SJSA1 (cell line): ENCODE results near the gene ALK. TPM values are rescaled to one million over a fixed set of nuclear protein-coding genes. Genes with fewer than 3 reads are reported as not detected.

ENCODE experiments used
- DNase-seq, 2 experiments: peaks; one replicate each; pipeline ENCODE4 v3.0.0-alpha.2; 2015 to 2020; ENCODE audit warnings: low spot score in 2 of 2, low read depth in 1 of 2
- H3K27ac ChIP-seq: fragments of 250-450 bp; sonication (Bioruptor Pico); 2 replicates; pipeline ENCODE4 v1.5.1; 2020; ENCODE audit warnings: mild to moderate bottlenecking, moderate library complexity
- H3K27me3 ChIP-seq: fragments of 250-450 bp; sonication (Bioruptor Pico); replicated peaks from 2 replicates; pipeline ENCODE4 v1.5.1; 2020; ENCODE audit warnings: mild to moderate bottlenecking, moderate library complexity
- H3K36me3 ChIP-seq: fragments of 250-450 bp; sonication (Bioruptor Pico); 2 replicates; pipeline ENCODE4 v1.5.1; 2020; ENCODE audit warnings: mild to moderate bottlenecking
- H3K4me1 ChIP-seq: fragments of 250-450 bp; sonication (Bioruptor Pico); replicated peaks from 2 replicates; pipeline ENCODE4 v1.6.1; 2021; ENCODE audit warnings: mild to moderate bottlenecking
- H3K4me3 ChIP-seq: fragments of 250-450 bp; sonication (Bioruptor Pico); 2 replicates; pipeline ENCODE4 v1.5.1; 2020; ENCODE audit warnings: mild to moderate bottlenecking
- H3K9me3 ChIP-seq: fragments of 250-450 bp; sonication (Bioruptor Pico); replicated peaks from 2 replicates; pipeline ENCODE4 v1.5.1; 2020; ENCODE audit warnings: mild to moderate bottlenecking
- total RNA-seq: library from RNA; depleted of rRNA; stranded (reverse); fragments of >200 nt; shearing (Covaris generic); gene quantifications from 2 replicates; pipeline ENCODE4 v1.2.3, GENCODE V29; 2014

Gene ALK
- total RNA-seq, 1 experiment from 2014 or later: not detected

GRCh38 chr2:29749041-29749440 is 172.3 kb downstream of the ALK start:
- H3K27me3 ChIP-seq: no peaks in the 10 kb centered on the region
- DNase-seq: no peak
- no peaks in the 10 kb centered on the region for H3K9me3 ChIP-seq
- H3K4me1 ChIP-seq: peaks cover 9% of the 10 kb centered on the region
- H3K27ac ChIP-seq: no peak overlapping the region
- H3K36me3 ChIP-seq: no peaks in the 10 kb centered on the region
- H3K4me3 ChIP-seq: no peak overlapping the region

- H3K4me1 ChIP-seq: peaks cover 9% of the 10 kb centered on the region
- no peaks in the 10 kb centered on the region for H3K27me3 ChIP-seq
- H3K27ac ChIP-seq: no peak overlapping the region
- no peaks in the 10 kb centered on the region for H3K36me3 ChIP-seq
- no peaks in the 10 kb centered on the region for H3K9me3 ChIP-seq
- no peak overlapping the region for H3K4me3 ChIP-seq
- DNase-seq: peak; percentile 53 to 61
Measured at GRCh38 chr2:29747786-29748470, 173.5 kb downstream of the ALK start.

DNA sequence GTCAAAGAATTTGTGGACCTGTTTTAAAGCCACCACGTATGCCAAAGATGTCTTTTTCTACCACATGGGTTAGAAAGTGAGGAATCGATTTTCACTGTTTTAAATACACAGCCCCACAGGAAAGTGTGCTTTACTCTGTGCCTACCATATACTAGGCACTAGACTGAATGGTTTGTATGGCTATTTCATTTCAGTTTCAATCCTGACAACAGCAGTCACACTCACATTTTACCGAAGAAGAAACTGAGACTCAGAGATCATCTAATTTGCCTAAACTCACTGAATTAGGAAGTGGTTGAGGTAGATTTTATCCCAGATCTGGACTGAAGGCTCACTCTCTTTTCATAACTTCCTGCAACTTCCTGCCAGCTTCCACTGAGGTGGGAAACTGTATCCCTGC is 176.4 kb downstream of the ALK start:
- peaks cover 9% of the 10 kb centered on the region for H3K4me1 ChIP-seq
- no peaks in the 10 kb centered on the region for H3K9me3 ChIP-seq
- H3K36me3 ChIP-seq: no peaks in the 10 kb centered on the region
- no peak overlapping the region for H3K27ac ChIP-seq
- H3K27me3 ChIP-seq: no peaks in the 10 kb centered on the region
- H3K4me3 ChIP-seq: no peak overlapping the region
- DNase-seq: no peak

DNA sequence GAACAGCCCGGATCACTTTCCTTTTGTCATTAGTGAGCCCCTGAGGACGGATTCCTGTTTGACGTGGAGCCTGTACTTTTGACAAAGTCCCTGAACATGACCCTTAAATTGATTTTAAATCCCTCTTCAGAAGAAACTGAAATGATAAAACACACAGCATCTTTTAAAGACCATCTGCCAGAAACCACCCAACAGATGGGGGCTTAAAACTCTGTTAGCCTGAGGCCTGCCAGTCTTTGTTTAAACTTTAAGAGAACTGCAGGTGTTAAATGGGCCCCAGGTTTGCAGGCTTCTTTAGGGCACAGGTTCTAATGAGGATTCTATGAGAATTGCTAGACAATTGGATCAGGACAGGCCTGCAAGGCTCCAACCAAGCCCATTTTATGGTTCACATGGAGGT is 177.9 kb downstream of the ALK start:
- H3K4me1 ChIP-seq: peaks cover 9% of the 10 kb centered on the region
- H3K27me3 ChIP-seq: no peaks in the 10 kb centered on the region
- no peak overlapping the region for H3K4me3 ChIP-seq
- no peaks in the 10 kb centered on the region for H3K36me3 ChIP-seq
- H3K27ac ChIP-seq: no peak overlapping the region
- no peaks in the 10 kb centered on the region for H3K9me3 ChIP-seq
- DNase-seq: no peak

DNA sequence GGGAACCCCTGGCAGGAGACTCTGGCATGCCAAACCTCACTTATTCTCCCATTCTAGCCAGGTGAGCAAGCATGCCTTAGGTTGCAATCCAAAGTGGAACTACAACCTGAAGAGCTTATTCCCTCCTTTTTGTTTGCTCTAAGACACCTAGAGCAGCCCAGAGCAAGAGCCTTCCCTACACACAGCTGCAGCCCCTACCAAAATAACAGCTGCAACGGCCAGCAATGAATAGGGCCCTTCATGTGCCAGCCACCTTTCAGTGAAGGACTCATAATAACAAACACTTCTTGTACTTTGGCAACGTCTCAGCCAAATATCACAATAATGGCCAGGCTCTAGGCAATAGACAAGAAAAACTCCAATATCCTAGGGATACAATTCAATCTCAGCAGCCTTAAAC is 178.7 kb downstream of the ALK start:
- peaks cover 2% of the 10 kb centered on the region for H3K4me1 ChIP-seq
- no peaks in the 10 kb centered on the region for H3K27me3 ChIP-seq
- H3K27ac ChIP-seq: no peak overlapping the region
- no peaks in the 10 kb centered on the region for H3K36me3 ChIP-seq
- DNase-seq: no peak
- H3K9me3 ChIP-seq: no peaks in the 10 kb centered on the region
- H3K4me3 ChIP-seq: no peak overlapping the region

GRCh38 chr2:29741132-29741531 is 180.3 kb downstream of the ALK start:
- H3K4me1 ChIP-seq: no peaks in the 10 kb centered on the region
- H3K27me3 ChIP-seq: no peaks in the 10 kb centered on the region
- no peaks in the 10 kb centered on the region for H3K9me3 ChIP-seq
- no peak overlapping the region for H3K27ac ChIP-seq
- H3K4me3 ChIP-seq: no peak overlapping the region
- DNase-seq: no peak
- H3K36me3 ChIP-seq: no peaks in the 10 kb centered on the region

DNA sequence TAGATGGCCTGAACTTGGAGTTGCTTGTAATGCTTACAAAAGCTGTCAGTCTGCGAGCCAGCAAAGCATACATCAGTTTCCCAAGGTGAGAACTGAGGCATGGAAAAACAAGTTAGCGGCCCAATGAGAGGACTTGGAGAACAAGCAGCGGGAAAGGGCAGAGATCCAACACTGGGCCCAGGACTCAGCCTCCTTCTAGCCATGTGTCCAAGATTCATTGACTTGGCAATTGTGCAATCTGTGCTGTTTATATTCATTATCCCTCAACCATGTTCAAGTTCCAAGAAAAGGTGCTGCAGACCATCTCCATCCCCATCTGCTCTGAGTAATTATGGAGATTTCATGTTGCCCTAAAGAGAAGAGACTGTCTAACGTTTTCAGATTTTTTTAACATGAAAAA is 187.4 kb downstream of the ALK start:
- 0 out of 2 replicates have a peak, but pooled peaks cover 2% of the 10 kb centered on the region for H3K27me3 ChIP-seq
- H3K4me3 ChIP-seq: no peak overlapping the region
- H3K9me3 ChIP-seq: no peaks in the 10 kb centered on the region
- no peak overlapping the region for H3K27ac ChIP-seq
- H3K36me3 ChIP-seq: no peaks in the 10 kb centered on the region
- no peak for DNase-seq
- H3K4me1 ChIP-seq: no peaks in the 10 kb centered on the region

- Histone ChIP-seq H3K9me3 (no peaks in the 10 kb centered on the region), H3K4me1 (no peaks in the 10 kb centered on the region), H3K4me3 (no peak overlapping the region), H3K27ac (no peak overlapping the region), H3K36me3 (no peaks in the 10 kb centered on the region), H3K27me3 (0 out of 2 replicates have a peak, but pooled peaks cover 2% of the 10 kb centered on the region)
- no peak for DNase-seq
Measured at GRCh38 chr2:29733213-29733612, 188.2 kb downstream of the ALK start.

GRCh38 chr2:29731948-29732347 is 189.4 kb downstream of the ALK start:
- no peaks in the 10 kb centered on the region for H3K9me3 ChIP-seq
- no peaks in the 10 kb centered on the region for H3K36me3 ChIP-seq
- DNase-seq: no peak
- H3K27ac ChIP-seq: no peak overlapping the region
- no peaks in the 10 kb centered on the region for H3K4me1 ChIP-seq
- H3K27me3 ChIP-seq: 0 out of 2 replicates have a peak, but pooled peaks cover 2% of the 10 kb centered on the region
- H3K4me3 ChIP-seq: no peak overlapping the region

DNA sequence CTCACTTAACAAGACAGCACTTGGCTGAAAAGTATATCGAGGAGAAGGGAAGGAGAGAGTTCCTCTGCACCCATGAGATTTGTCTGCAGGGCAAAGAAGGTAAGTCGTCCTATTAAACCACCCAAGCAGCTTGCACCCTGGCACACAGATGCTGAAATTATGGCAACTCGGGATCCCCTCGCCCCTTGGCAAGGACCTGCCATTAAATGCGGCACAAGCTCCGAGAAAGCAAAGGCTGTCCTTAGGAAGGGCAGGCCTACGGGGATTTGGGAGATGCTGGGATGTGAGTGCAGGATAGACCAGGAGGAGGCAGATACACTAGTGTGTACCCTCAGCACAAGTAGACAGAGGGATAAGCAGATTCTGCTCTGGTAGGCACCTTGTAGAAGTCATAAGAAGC is 191.5 kb downstream of the ALK start:
- Histone ChIP-seq H3K4me1 (no peaks in the 10 kb centered on the region), H3K27ac (no peak overlapping the region), H3K4me3 (no peak overlapping the region), H3K27me3 (no peaks in the 10 kb centered on the region), H3K9me3 (no peaks in the 10 kb centered on the region), H3K36me3 (no peaks in the 10 kb centered on the region)
- DNase-seq: no peak

DNA sequence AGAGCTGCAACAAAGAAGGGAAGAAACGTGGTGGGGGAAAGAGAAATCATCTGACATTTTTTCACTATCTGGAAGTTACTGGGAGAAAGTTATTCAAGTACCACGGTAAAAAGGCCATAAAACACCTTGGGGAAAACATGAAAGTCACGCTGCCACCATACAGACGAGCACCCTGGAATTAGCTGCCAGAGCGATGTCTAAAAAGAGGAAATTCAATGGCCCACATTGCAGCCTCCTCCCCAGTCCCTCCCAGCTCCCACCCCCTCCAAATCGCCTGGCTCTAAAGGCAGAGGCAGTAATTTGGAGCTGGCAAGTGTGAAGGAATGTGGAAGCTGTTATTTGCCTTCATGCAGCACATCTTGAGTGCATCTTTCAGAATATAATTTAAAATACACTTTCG is 192.0 kb downstream of the ALK start:
- H3K9me3 ChIP-seq: no peaks in the 10 kb centered on the region
- H3K36me3 ChIP-seq: no peaks in the 10 kb centered on the region
- H3K27me3 ChIP-seq: peaks cover under 1% of the 10 kb centered on the region; the same call in 1 of the 2 replicates
- H3K27ac ChIP-seq: no peak overlapping the region
- H3K4me1 ChIP-seq: no peaks in the 10 kb centered on the region
- DNase-seq: no peak
- no peak overlapping the region for H3K4me3 ChIP-seq

GRCh38 chr2:29726976-29727375 is 194.4 kb downstream of the ALK start:
- H3K9me3 ChIP-seq: no peaks in the 10 kb centered on the region
- H3K27me3 ChIP-seq: peaks cover 3% of the 10 kb centered on the region; the same call in 1 of the 2 replicates
- H3K27ac ChIP-seq: no peak overlapping the region
- H3K4me3 ChIP-seq: no peak overlapping the region
- no peaks in the 10 kb centered on the region for H3K4me1 ChIP-seq
- DNase-seq: no peak
- no peaks in the 10 kb centered on the region for H3K36me3 ChIP-seq

DNA sequence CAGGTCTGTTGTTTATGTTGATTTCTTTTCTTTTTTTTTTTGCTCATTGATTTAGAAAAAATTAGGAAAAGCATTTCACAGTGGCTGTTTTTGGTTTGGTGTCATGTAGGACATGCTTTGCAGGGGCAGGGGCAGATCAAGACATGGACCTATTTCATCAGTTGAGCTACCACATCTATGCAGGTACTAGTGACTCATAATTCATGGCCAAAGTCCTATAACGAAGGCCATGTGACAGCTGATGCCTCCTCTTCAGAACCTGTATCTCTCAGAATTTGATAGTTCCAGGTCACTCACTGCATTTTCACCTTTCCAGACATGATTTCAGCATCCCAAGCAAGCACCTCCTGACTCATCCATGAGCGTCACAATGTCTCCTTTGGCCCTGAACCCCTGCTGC is 195.8 kb downstream of the ALK start:
- no peak overlapping the region for H3K27ac ChIP-seq
- H3K27me3 ChIP-seq: peaks cover 8% of the 10 kb centered on the region; the same call in 1 of the 2 replicates
- no peaks in the 10 kb centered on the region for H3K36me3 ChIP-seq
- H3K9me3 ChIP-seq: no peaks in the 10 kb centered on the region
- no peak for DNase-seq
- H3K4me3 ChIP-seq: no peak overlapping the region
- H3K4me1 ChIP-seq: no peaks in the 10 kb centered on the region

- Histone ChIP-seq H3K9me3 (no peaks in the 10 kb centered on the region), H3K4me1 (no peaks in the 10 kb centered on the region), H3K36me3 (no peaks in the 10 kb centered on the region), H3K27ac (no peak overlapping the region), H3K4me3 (no peak overlapping the region), H3K27me3 (peaks cover 8% of the 10 kb centered on the region; the same call in 1 of the 2 replicates)
- no peak for DNase-seq
Measured at GRCh38 chr2:29724282-29724681, 197.1 kb downstream of the ALK start.
